K562 (cell line): ENCODE data around the gene YPEL1. TPM values are rescaled to one million over a fixed set of nuclear protein-coding genes. Genes with fewer than 3 reads are reported as not detected.
A peak's percentile ranks its signal among the peaks of the same experiment; 100 is the strongest.

Source experiments
- BCL6 ChIP-seq: fragments of 250-450 bp; sonication (Bioruptor Pico); IDR thresholded peaks from 2 replicates; pipeline ENCODE4 v1.4.0; 2020
- EGR1 ChIP-seq: fragments of 450-650 bp; conservative IDR thresholded peaks from 2 replicates; pipeline ENCODE4 v1.6.1; 2017; ENCODE audit warnings: mild to moderate bottlenecking
- NKRF ChIP-seq: fragments of 450-650 bp; IDR thresholded peaks from 2 replicates; pipeline ENCODE4 v1.6.1; 2016; ENCODE audit warnings: borderline replicate concordance
- NR2C2 ChIP-seq, 2 experiments: fragments of 200-800 bp in 1 of 2; sonication (Bioruptor generic) in 1 of 2; sonication (generic) in 1 of 2; formaldehyde crosslinking in 1 of 2; IDR thresholded peaks; 2 replicates each; pipeline versions ENCODE4 v1.6.1 to v1.8.0; 2016 to 2022; ENCODE audit warnings: mild to moderate bottlenecking in 1 of 2, missing compliant biosample characterization in 1 of 2, missing genetic modification characterization in 1 of 2, missing genetic modification reagents in 1 of 2
- SMARCA5 ChIP-seq: fragments of 450-650 bp; IDR thresholded peaks from 2 replicates; pipeline ENCODE4 v1.6.1; 2016
- SNIP1 ChIP-seq: fragments of 450-650 bp; IDR thresholded peaks from 2 replicates; pipeline ENCODE4 v1.7.1; 2017; ENCODE audit warnings: low read depth, mild to moderate bottlenecking
- STAG1 ChIP-seq: sonication (generic); formaldehyde crosslinking; IDR thresholded peaks from 2 replicates; pipeline ENCODE4 v1.5.0; 2020; ENCODE audit warnings: missing genetic modification reagents, borderline replicate concordance
- ZBTB26 ChIP-seq: fragments of 450-650 bp; formaldehyde crosslinking; IDR thresholded peaks from 2 replicates; pipeline ENCODE4 v1.4.0; 2022; ENCODE audit warnings: missing genetic modification characterization
- ZNF318 ChIP-seq, 2 experiments: fragments of 450-650 bp; IDR thresholded peaks; 2 replicates each; pipeline ENCODE4 v1.6.1; 2016; ENCODE audit warnings: mild to moderate bottlenecking in 2 of 2, borderline replicate concordance in 1 of 2, low read depth in 1 of 2, moderate library complexity in 1 of 2
- ZNF561 ChIP-seq: fragments of 450-650 bp; formaldehyde crosslinking; conservative IDR thresholded peaks from 2 replicates; pipeline ENCODE4 v1.4.0; 2020; ENCODE audit warnings: mild to moderate bottlenecking, moderate library complexity
- ZNF584 ChIP-seq: fragments of 200-800 bp; sonication (Bioruptor generic); IDR thresholded peaks from 2 replicates; pipeline ENCODE4 v1.6.1; 2016; ENCODE audit warnings: low read depth, mild to moderate bottlenecking, missing genetic modification characterization, missing compliant biosample characterization
- polyA plus RNA-seq, 8 experiments: library from polyadenylated mRNA; depleted of rRNA in 4 of 8; stranded (reverse) in 5 of 8; unstranded in 3 of 8; fragments of >200 nt; fragmentation: Nextera tagmentation in 2 of 8; fragmentation: Illumina TruSeq in 1 of 8; extraction: Ambion mirVana in 2 of 8; extraction: Trizol in 1 of 8; gene quantifications; 2 replicates each; pipeline versions ENCODE4 v1.2.1 to v1.2.3, GENCODE V29; 2011 to 2014; ENCODE audit warnings: inconsistent platforms in 1 of 8, missing spikeins in 1 of 8
- total RNA-seq, 7 experiments: library from RNA; depleted of rRNA in 6 of 7; stranded (reverse); fragments of >200 nt in 6 of 7; fragmentation: Illumina TruSeq in 2 of 7; extraction: Trizol in 2 of 7; gene quantifications; 2 replicates each; pipeline versions ENCODE4 v1.2.1 to v1.2.3, GENCODE V29; 2011 to 2021; ENCODE audit warnings: low replicate concordance in 1 of 7
- TF ChIP-seq, protein P1 (sequence below): fragments of 450-650 bp; IDR thresholded peaks from 2 replicates; pipeline ENCODE4 v1.6.1; 2016; ENCODE audit warnings: missing biosample characterization, missing genetic modification characterization
- TF ChIP-seq, protein P2 (sequence below), 2 experiments: fragments of 450-650 bp in 1 of 2; sonication (generic) in 1 of 2; formaldehyde crosslinking; conservative IDR thresholded peaks; 2 replicates each; pipeline versions ENCODE4 v1.4.0 to v1.8.1; 2020 to 2022; ENCODE audit warnings: mild to moderate bottlenecking in 1 of 2, missing genetic modification reagents in 1 of 2

Gene YPEL1
- total and polyA plus RNA-seq, 9 of the 15 experiments (the other 6 are each of a cell fraction or from before 2014, with no cell fraction given) = 0.07 to 2.2 (median 0.46) TPM

DNA sequence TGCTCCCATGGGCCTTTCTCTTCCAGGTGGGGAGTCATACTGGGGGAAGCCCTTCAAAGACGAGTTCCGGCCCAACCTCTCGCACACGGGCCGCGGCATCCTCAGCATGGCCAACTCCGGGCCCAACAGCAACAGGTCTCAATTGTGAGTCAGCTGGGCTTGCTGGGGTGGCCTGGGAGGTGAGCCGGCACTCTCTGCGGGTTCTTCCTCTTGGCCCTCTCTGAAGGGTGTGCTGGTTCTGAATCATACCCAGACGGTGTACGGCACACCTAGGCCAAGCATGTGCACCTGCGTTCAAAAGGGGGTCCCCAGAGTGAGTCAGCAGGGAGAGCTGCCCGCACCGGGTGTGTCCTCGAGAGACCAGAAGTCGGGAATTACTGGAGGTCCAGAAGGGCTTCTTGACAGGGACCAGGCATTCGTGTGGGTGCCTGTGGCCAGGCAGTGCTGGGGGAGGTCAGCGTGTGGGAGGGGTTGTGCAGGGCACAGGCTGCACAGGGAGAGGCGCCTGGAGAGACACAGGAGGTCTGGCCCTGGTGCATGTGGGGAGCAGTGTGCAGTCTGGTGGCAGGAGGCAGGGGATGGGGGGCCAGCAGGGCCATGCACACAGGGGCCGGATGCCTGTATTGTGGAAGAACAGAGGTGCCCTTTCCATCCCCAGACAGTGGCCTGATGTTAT lies 46.8 kb downstream of the YPEL1 start (continued):
- TF ChIP-seq STAG1 (CRISPR knock-in tag) (peak; percentile 8; the same call in 1 of the 2 replicates), NKRF (no peak), EGR1 (no peak), ZNF561 (CRISPR knock-in tag) (no peak), ZNF318 (IDR thresholded peaks at IDR 0.05; ENCODE audit: borderline replicate concordance in 1 of 2, low read depth in 1 of 2) (no peak), ZNF584 (CRISPR knock-in tag) (no peak), ZBTB26 (CRISPR knock-in tag) (0 out of 2 replicates have a peak, but pooled peaks have one; percentile 51), NR2C2 (CRISPR knock-in tag; IDR thresholded peaks at IDR 0.05) (no peak), NR2C2 (tag; IDR thresholded peaks at IDR 0.05) (no peak), SNIP1 (no peak), SMARCA5 (no peak), BCL6 (CRISPR knock-in tag) (no peak)
- TF ChIP-seq, protein P1, sequence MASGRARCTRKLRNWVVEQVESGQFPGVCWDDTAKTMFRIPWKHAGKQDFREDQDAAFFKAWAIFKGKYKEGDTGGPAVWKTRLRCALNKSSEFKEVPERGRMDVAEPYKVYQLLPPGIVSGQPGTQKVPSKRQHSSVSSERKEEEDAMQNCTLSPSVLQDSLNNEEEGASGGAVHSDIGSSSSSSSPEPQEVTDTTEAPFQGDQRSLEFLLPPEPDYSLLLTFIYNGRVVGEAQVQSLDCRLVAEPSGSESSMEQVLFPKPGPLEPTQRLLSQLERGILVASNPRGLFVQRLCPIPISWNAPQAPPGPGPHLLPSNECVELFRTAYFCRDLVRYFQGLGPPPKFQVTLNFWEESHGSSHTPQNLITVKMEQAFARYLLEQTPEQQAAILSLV = no peak
- TF ChIP-seq, protein P2, sequence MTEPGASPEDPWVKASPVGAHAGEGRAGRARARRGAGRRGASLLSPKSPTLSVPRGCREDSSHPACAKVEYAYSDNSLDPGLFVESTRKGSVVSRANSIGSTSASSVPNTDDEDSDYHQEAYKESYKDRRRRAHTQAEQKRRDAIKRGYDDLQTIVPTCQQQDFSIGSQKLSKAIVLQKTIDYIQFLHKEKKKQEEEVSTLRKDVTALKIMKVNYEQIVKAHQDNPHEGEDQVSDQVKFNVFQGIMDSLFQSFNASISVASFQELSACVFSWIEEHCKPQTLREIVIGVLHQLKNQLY (CRISPR knock-in tag; conservative IDR thresholded peaks at IDR 0.05) = 0 out of 4 replicates have a peak, but pooled peaks of 1 of the 2 experiments have one; percentile 32
